Glomerular endothelial cell (primary cell): ENCODE results near the gene MRPS14. TPM values are rescaled to one million over a fixed set of nuclear protein-coding genes. Genes with fewer than 3 reads are reported as not detected.

Source experiments
- total RNA-seq: library from RNA; depleted of rRNA; stranded (reverse); fragments of >200 nt; gene quantifications from 2 replicates; pipeline ENCODE4 v1.2.3, GENCODE V29; 2015

MRPS14 gene
- total RNA-seq, 1 donor from 2014 or later = 15.1 TPM

Other genes with a start within 250 kb of the MRPS14 start
- 76.7 and 82.1 TPM in 2 replicates for gene CACYBP, start 23.5 kb downstream of the MRPS14 start, total RNA-seq
- gene TNN, start 44.4 kb upstream of the MRPS14 start, total RNA-seq = 0.06 and 0.10 TPM in 2 replicates
- 7.6 and 18.6 TPM in 2 replicates for gene KIAA0040, start 169.4 kb upstream of the MRPS14 start, total RNA-seq